Thyroid gland (tissue), 4 donors: ENCODE measurements around the gene TGFBR3.

Source experiments
- CTCF ChIP-seq, 6 experiments: fragments of 200-600 bp in 3 of 6; fragments of 450-650 bp in 3 of 6; sonication (generic) in 3 of 6; IDR thresholded peaks; one replicate each; pipeline ENCODE4 v1.5.1; 2016 to 2019; ENCODE audit warnings: antibody characterized with exemption in 6 of 6, mild to moderate bottlenecking in 2 of 6, inconsistent platforms in 1 of 6, moderate library complexity in 1 of 6
- POLR2A ChIP-seq, 2 donors: fragments of 450-650 bp; IDR thresholded peaks; one replicate each; pipeline ENCODE4 v1.6.1; 2017; ENCODE audit warnings: antibody characterized with exemption in 2 of 2, mild to moderate bottlenecking in 2 of 2, moderate library complexity in 1 of 2

- TF ChIP-seq CTCF (IDR thresholded peaks at IDR 0.05) (no peak), POLR2A (IDR thresholded peaks at IDR 0.05) (no peak)
Measured at GRCh38 chr1:91731815-91732214, 154.1 kb downstream of the TGFBR3 start.
